K562 (cell line): Measurements from ENCODE around the gene EEF1AKMT4. TPM values are rescaled to one million over a fixed set of nuclear protein-coding genes. Genes with fewer than 3 reads are reported as not detected.

Source experiments
- AFF4 ChIP-seq: sonication (generic); formaldehyde crosslinking; IDR thresholded peaks from 2 replicates; pipeline ENCODE4 v1.8.0; 2023; ENCODE audit warnings: mild to moderate bottlenecking, missing genetic modification reagents
- CBX2 ChIP-seq: fragments of 200-600 bp; sonication (generic); IDR thresholded peaks from one replicate; pipeline ENCODE4 v1.6.1; 2012; ENCODE audit warnings: mild to moderate bottlenecking, low read length, inconsistent platforms; ENCODE audit not compliant: insufficient read depth, poor library complexity, severe bottlenecking
- EGR1 ChIP-seq: fragments of 450-650 bp; conservative IDR thresholded peaks from 2 replicates; pipeline ENCODE4 v1.6.1; 2017; ENCODE audit warnings: mild to moderate bottlenecking
- ELF2 ChIP-seq: fragments of 250-450 bp; sonication (Bioruptor Pico); IDR thresholded peaks from 2 replicates; pipeline ENCODE4 v1.5.0; 2021; ENCODE audit warnings: mild to moderate bottlenecking
- ESRRA ChIP-seq: fragments of 450-650 bp; IDR thresholded peaks from 2 replicates; pipeline ENCODE4 v1.6.1; 2014; ENCODE audit warnings: low read depth, mild to moderate bottlenecking, moderate library complexity, borderline replicate concordance
- GATAD2B ChIP-seq: fragments of 450-650 bp; IDR thresholded peaks from 2 replicates; pipeline ENCODE4 v1.6.1; 2017; ENCODE audit warnings: mild to moderate bottlenecking, borderline replicate concordance
- HSF4 ChIP-seq: fragments of 250-450 bp; sonication (Bioruptor Pico); IDR thresholded peaks from 2 replicates; pipeline ENCODE4 v2.1.2; 2022; ENCODE audit warnings: mild to moderate bottlenecking, moderate library complexity, borderline replicate concordance
- LCOR ChIP-seq: sonication (generic); formaldehyde crosslinking; IDR thresholded peaks from 2 replicates; pipeline ENCODE4 v1.8.0; 2022; ENCODE audit warnings: mild to moderate bottlenecking, missing genetic modification reagents
- NCOA2 ChIP-seq, 2 experiments: fragments of 450-650 bp; IDR thresholded peaks; 2 replicates each; pipeline ENCODE4 v1.6.1; 2018; ENCODE audit warnings: mild to moderate bottlenecking in 2 of 2, moderate library complexity in 1 of 2; ENCODE audit not compliant: partially characterized antibody in 2 of 2
- POLR2A ChIP-seq: fragments of 450-650 bp; conservative IDR thresholded peaks from 2 replicates; pipeline ENCODE4 v1.6.1; 2016
- RNF2 ChIP-seq: sonication (generic); IDR thresholded peaks from 2 replicates; pipeline ENCODE4 v1.6.1; 2016
- TAF9B ChIP-seq: fragments of 450-650 bp; IDR thresholded peaks from 2 replicates; pipeline ENCODE4 v1.6.1; 2018; ENCODE audit warnings: mild to moderate bottlenecking; ENCODE audit not compliant: partially characterized antibody
- ZNF274 ChIP-seq: IDR thresholded peaks from 2 replicates; pipeline ENCODE4 v1.6.1; 2011; ENCODE audit warnings: low read depth, mild to moderate bottlenecking, low read length, moderate library complexity, borderline replicate concordance
- ZSCAN32 ChIP-seq: fragments of 450-650 bp; formaldehyde crosslinking; IDR thresholded peaks from 2 replicates; pipeline ENCODE4 v1.4.0; 2020; ENCODE audit warnings: mild to moderate bottlenecking, moderate library complexity
- ZZZ3 ChIP-seq: fragments of 450-650 bp; IDR thresholded peaks from 2 replicates; pipeline ENCODE4 v1.6.1; 2016; ENCODE audit warnings: antibody characterized with exemption, mild to moderate bottlenecking, moderate library complexity
- polyA plus RNA-seq, 8 experiments: library from polyadenylated mRNA; depleted of rRNA in 4 of 8; stranded (reverse) in 5 of 8; unstranded in 3 of 8; fragments of >200 nt; fragmentation: Nextera tagmentation in 2 of 8; fragmentation: Illumina TruSeq in 1 of 8; extraction: Ambion mirVana in 2 of 8; extraction: Trizol in 1 of 8; gene quantifications; 2 replicates each; pipeline versions ENCODE4 v1.2.1 to v1.2.3, GENCODE V29; 2011 to 2014; ENCODE audit warnings: inconsistent platforms in 1 of 8, missing spikeins in 1 of 8
- total RNA-seq, 7 experiments: library from RNA; depleted of rRNA in 6 of 7; stranded (reverse); fragments of >200 nt in 6 of 7; fragmentation: Illumina TruSeq in 2 of 7; extraction: Trizol in 2 of 7; gene quantifications; 2 replicates each; pipeline versions ENCODE4 v1.2.1 to v1.2.3, GENCODE V29; 2011 to 2021; ENCODE audit warnings: low replicate concordance in 1 of 7
- TF ChIP-seq, protein P1 (sequence below): IDR thresholded peaks from 2 replicates; pipeline ENCODE4 v1.6.1; 2012; ENCODE audit warnings: low read depth, low read length, improper control_type of control experiment, borderline replicate concordance
- TF ChIP-seq, protein P2 (sequence below): fragments of 250-450 bp; sonication (Bioruptor Pico); IDR thresholded peaks from 2 replicates; pipeline ENCODE4 v1.5.0; 2021; ENCODE audit warnings: mild to moderate bottlenecking, moderate library complexity
- TF ChIP-seq, protein P3 (sequence below): fragments of 250-450 bp; sonication (Bioruptor Pico); IDR thresholded peaks from 2 replicates; pipeline ENCODE4 v1.8.0; 2021; ENCODE audit warnings: moderate library complexity, mild to moderate bottlenecking, inconsistent platforms

EEF1AKMT4 gene
- total and polyA plus RNA-seq, 9 of the 15 experiments (the other 6 are each of a cell fraction or from before 2014, with no cell fraction given), result 10.3 to 49.4 (median 18.9) TPM

- TF ChIP-seq, protein P1, sequence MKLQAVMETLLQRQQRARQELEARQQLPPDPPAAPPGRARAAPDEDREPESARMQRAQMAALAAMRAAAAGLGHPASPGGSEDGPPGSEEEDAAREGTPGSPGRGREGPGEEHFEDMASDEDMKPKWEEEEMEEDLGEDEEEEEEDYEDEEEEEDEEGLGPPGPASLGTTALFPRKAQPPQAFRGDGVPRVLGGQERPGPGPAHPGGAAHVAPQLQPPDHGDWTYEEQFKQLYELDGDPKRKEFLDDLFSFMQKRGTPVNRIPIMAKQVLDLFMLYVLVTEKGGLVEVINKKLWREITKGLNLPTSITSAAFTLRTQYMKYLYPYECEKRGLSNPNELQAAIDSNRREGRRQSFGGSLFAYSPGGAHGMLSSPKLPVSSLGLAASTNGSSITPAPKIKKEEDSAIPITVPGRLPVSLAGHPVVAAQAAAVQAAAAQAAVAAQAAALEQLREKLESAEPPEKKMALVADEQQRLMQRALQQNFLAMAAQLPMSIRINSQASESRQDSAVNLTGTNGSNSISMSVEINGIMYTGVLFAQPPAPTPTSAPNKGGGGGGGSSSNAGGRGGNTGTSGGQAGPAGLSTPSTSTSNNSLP, result no peak
- TF ChIP-seq HSF4 (CRISPR knock-in tag) (no peak), NCOA2 (IDR thresholded peaks at IDR 0.05; ENCODE audit: partially characterized antibody in 2 of 2) (no peak), TAF9B (peak; percentile 77), ZSCAN32 (CRISPR knock-in tag) (no peak), ESRRA (no peak), EGR1 (peak; percentile 59), LCOR (0 out of 2 replicates have a peak, but pooled peaks have one; percentile 83), ZNF274 (no peak), AFF4 (CRISPR knock-in tag) (peak; percentile 79; the same call in 1 of the 2 replicates), RNF2 (no peak), POLR2A (peak; percentile 91), ZZZ3 (no peak), GATAD2B (no peak), ELF2 (CRISPR knock-in tag) (no peak; the same call in 1 of the 2 replicates), CBX2 (no peak)
- TF ChIP-seq, protein P2, sequence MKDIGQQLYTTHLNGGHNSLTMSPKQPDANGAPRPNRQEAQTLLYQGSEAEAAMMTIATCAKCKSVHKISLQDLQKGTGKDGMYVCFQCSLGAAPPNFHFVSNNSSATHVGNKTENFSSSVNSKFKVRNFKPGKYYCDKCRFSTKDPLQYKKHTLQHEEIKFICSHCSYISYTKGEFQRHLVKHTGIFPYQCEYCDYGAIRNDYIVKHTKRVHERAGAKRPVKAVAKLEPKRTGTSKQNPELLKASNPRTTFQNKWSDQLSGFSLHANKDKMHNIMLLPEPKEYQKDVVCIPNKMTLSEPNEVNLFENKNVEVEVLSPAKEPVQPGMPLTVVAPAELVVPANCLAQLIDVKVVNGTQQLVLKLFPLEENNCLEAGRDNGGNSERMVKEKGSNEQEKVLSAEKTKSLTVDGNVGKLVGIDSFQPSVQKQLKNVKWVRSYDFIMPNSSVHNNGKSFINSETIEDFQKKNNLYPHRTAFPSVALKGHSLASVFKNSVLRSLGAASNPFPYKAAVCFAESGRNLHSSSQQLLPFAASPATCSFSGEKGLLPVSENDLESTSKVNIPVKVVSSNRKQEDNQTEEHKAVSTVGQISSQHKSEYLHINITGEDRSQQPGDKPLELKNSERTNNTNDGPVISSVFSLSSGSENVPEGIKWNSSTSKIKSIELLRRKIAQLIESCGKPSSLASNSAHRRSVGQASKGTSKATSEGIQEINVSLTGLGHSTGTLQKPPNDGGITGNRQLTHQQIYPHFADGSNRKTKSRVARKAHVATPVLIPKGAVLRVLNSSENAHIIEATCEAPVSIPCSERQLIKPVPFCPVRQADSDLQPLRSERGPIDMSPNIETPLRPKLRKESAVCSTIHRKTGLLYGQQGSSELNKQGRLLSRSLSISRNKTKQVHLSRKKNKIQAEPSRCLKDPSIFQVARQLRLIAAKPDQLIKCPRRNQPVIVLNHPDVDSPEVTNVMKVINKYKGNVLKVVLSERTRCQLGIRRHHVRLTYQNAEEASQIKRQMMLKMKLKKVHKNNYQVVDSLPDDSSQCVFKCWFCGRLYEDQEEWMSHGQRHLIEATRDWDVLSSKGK (CRISPR knock-in tag), result no peak
- TF ChIP-seq, protein P3, sequence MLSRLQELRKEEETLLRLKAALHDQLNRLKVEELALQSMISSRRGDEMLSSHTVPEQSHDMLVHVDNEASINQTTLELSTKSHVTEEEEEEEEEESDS (CRISPR knock-in tag), result no peak
Observed at GRCh38 chr3:184298759-184299487, 49.5 kb downstream of the EEF1AKMT4 start, which contains the start of gene PSMD2 (continued).
